Germinal center (tissue), 1 donor: ENCODE measurements around the gene FAM229B.
"Not testable (repeated sequence)": the region's sequence is repeated elsewhere in the genome, so short reads cannot be mapped to it uniquely, and the experiment has no call there.

ENCODE experiments used
- DNase-seq: peaks from one replicate; pipeline ENCODE4 v3.0.0; 2012; ENCODE audit warnings: mixed read lengths, low spot score

FAM229B gene

GRCh38 chr6:112087136-112087911, at the start of gene FAM229B, which contains the start of gene TUBE1:
FAM229B (plus strand) TSS chr6:112087591; CDS start chr6:112099284, 11,693 bp downstream.
TUBE1 (minus strand) TSS chr6:112087482; CDS start chr6:112087434, 48 bp downstream.
- DNase-seq, result peak; percentile 80

- no peak for DNase-seq
These were observed 49.6 kb upstream of the FAM229B start for GRCh38 chr6:112037783-112038216.

GRCh38 chr6:112038268-112038667, 49.1 kb upstream of the FAM229B start:
- DNase-seq, result no peak

GRCh38 chr6:112038756-112039430, 48.5 kb upstream of the FAM229B start:
- no peak for DNase-seq

GRCh38 chr6:112039431-112039770, 48.0 kb upstream of the FAM229B start:
- DNase-seq, result no peak

GRCh38 chr6:112040956-112041355, 46.4 kb upstream of the FAM229B start:
- no peak for DNase-seq

GRCh38 chr6:112041535-112041934, 45.9 kb upstream of the FAM229B start:
- DNase-seq, result no peak

GRCh38 chr6:112043032-112044007, 44.1 kb upstream of the FAM229B start:
- peak; percentile 90 for DNase-seq

GRCh38 chr6:112044196-112044595, 43.2 kb upstream of the FAM229B start:
- no peak for DNase-seq

GRCh38 chr6:112044856-112045255, 42.5 kb upstream of the FAM229B start:
- DNase-seq, result no peak

- not testable (repeated sequence) for DNase-seq
These were observed 39.9 kb upstream of the FAM229B start for GRCh38 chr6:112047523-112047922.

- DNase-seq, result no peak
These were observed 38.2 kb upstream of the FAM229B start for GRCh38 chr6:112049026-112049799.

GRCh38 chr6:112049996-112050395, 37.4 kb upstream of the FAM229B start:
- no peak for DNase-seq

GRCh38 chr6:112050429-112050828, 37.0 kb upstream of the FAM229B start:
- no peak for DNase-seq

- not testable (repeated sequence) for DNase-seq
These were observed 36.1 kb upstream of the FAM229B start for GRCh38 chr6:112051251-112051740.

- no peak for DNase-seq
These were observed 33.4 kb upstream of the FAM229B start, which contains the start of gene CCN6 for GRCh38 chr6:112054001-112054400. CCN6 (plus strand) TSS chr6:112054104; CDS start chr6:112054358, 254 bp downstream.

GRCh38 chr6:112054555-112055190, 32.7 kb upstream of the FAM229B start:
- no peak for DNase-seq

GRCh38 chr6:112058243-112059032, 29.0 kb upstream of the FAM229B start:
- DNase-seq, result no peak

- DNase-seq, result no peak
These were observed 25.8 kb upstream of the FAM229B start for GRCh38 chr6:112061605-112062004.

- no peak for DNase-seq
These were observed 24.4 kb upstream of the FAM229B start for GRCh38 chr6:112062966-112063365.
